Activated CD4-positive, alpha-beta memory T cell treated with anti-CD3 and anti-CD28 coated beads for 36 hours (primary cell): ENCODE results near the gene PRDM5. TPM values are rescaled to one million over a fixed set of nuclear protein-coding genes. Genes with fewer than 3 reads are reported as not detected.

Experiments
- CTCF ChIA-PET: fragments of 350-600 bp; sonication (Branson Sonifier 250); formaldehyde crosslinking; loops from one replicate; lab custom pipeline; 2021; ENCODE audit warnings: antibody characterized with exemption, inconsistent platforms; lab: Charles Lee
- POLR2A ChIA-PET: fragments of 350-600 bp; sonication (Branson Sonifier 250); formaldehyde crosslinking; loops from one replicate; lab custom pipeline; 2021; ENCODE audit warnings: antibody characterized with exemption; lab: Charles Lee
- DNase-seq: peaks from one replicate; pipeline ENCODE4 v3.0.0-alpha.2; 2020
- H3K27ac Mint-ChIP-seq: one replicate; pipeline ENCODE4 v1.8.0; 2021; ENCODE audit warnings: mixed read lengths
- H3K27me3 Mint-ChIP-seq: one replicate; pipeline ENCODE4 v1.8.0; 2021; ENCODE audit warnings: mixed read lengths
- H3K36me3 Mint-ChIP-seq: one replicate; pipeline ENCODE4 v1.8.0; 2021; ENCODE audit warnings: mixed read lengths
- H3K4me1 Mint-ChIP-seq: one replicate; pipeline ENCODE4 v1.8.0; 2021; ENCODE audit warnings: low read depth, mixed read lengths
- H3K4me3 Mint-ChIP-seq: one replicate; pipeline ENCODE4 v1.8.0; 2021; ENCODE audit warnings: mild to moderate bottlenecking, mixed read lengths
- H3K9me3 Mint-ChIP-seq: one replicate; pipeline ENCODE4 v1.8.0; 2021; ENCODE audit warnings: mixed read lengths
- intact Hi-C: fragments of 100-400 bp; cut with micrococcal nuclease; formaldehyde crosslinking; loops from one replicate; pipeline ENCODE4 v1.15.1; 2023
- total RNA-seq, 2 experiments: library from RNA; stranded (reverse); gene quantifications; one replicate each; pipeline ENCODE4 v1.2.3, GENCODE V29; 2021

PRDM5 gene
- under 1 TPM; 0.17 TPM for total RNA-seq

DNA sequence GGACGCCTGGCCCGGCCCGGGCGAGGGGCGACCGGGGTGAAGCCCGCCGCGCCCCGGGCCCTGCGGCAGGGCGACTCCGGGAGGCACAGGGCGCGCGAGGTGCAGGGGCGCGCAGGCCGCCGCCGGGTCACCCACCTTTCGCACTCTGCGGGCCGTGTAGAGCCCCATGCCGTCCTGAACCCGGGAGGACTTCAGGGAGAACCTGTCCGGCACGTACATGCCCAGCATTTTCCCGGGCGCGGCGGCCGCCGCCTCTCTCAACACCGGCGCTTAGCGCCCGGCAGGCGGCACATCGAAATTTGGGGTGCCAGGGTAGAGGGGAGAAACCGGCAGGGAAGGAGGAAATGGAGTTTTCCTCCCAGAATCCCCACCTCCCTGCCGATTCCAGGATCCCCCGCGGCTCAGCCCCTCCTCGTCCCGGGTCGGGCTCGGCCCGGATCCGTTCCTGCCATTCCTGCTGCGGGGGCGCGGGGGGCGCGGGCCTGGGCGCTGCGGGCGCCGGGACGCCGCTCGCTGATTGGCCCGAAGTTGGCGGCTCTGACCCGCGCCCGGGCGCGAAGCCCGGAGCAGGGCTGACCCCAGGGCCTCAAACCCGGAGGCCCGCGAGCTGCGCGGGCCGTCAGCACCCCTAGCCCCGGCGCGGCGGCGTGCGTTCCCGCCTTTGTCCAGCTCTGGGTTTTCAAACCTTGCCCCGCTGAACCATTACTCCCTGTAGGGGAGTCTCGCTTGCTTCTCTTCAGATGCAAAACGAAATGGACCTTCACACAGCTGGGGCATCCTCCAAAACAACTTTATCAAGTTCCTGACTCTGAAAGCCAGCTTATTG lies at the start of gene PRDM5:
Gene PRDM5, minus strand, starts transcription at position 346 of the 826 bp plus-strand sequence. Its CDS starts 118 bp downstream, at position 228.
- peak; percentile 31 for DNase-seq
- Mint-ChIP-seq H3K4me1 (peaks cover 8% of the 10 kb centered on the region), H3K27ac (no peak within 1 kb of the TSS), H3K4me3 (peak within 1 kb of the TSS; percentile 77), H3K36me3 (no peaks in the 10 kb centered on the region), H3K27me3 (peaks cover 36% of the 10 kb centered on the region), H3K9me3 (no peaks in the 10 kb centered on the region)
- intact Hi-C loops, result loop anchor here (1.0 to 10.0 kb wide), 2 partner anchors 122 to 147 kb away; no protein-coding TSS in a partner anchor
- ChIA-PET POLR2A (no interaction called here), CTCF (interaction anchor here (0.8 to 1.0 kb wide), 2 partner anchors 270 to 389 kb away, joined by 4 read pairs; no protein-coding TSS in a partner anchor)

DNA sequence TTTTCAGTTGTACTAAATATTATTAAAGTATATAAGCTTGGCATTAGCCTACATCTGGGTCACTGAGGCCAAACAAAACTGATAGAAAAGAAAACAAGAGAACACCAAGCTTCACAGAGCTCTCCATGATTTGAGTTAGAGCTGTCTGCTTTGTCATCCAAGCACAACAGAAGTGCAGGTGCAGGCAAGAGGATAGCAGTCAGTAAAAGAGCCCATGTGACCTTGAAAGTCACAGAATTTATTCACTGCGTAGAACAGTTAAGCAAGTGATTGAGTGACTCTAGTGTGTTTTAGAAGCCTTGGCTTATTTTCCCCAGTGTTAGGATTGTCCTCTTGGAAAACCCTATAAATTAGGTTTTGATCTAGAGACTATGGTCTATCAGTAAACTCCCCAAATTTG lies 49.4 kb upstream of the PRDM5 start:
- ChIA-PET CTCF (interaction anchor here (0.6 kb wide), 2 partner anchors 9 to 685 kb away, joined by 3 read pairs; no protein-coding TSS in a partner anchor), POLR2A (no interaction called here)
- DNase-seq, result no peak
- H3K36me3 Mint-ChIP-seq, result no peaks in the 10 kb centered on the region
- H3K27me3 Mint-ChIP-seq, result peaks cover 4% of the 10 kb centered on the region
- no peaks in the 10 kb centered on the region for H3K9me3 Mint-ChIP-seq
- H3K27ac Mint-ChIP-seq, result no peak overlapping the region
- no peaks in the 10 kb centered on the region for H3K4me1 Mint-ChIP-seq
- intact Hi-C loops, result loop anchor here (10.0 kb wide), 1 partner anchor 817 kb away; no protein-coding TSS in a partner anchor
- no peak overlapping the region for H3K4me3 Mint-ChIP-seq

DNA sequence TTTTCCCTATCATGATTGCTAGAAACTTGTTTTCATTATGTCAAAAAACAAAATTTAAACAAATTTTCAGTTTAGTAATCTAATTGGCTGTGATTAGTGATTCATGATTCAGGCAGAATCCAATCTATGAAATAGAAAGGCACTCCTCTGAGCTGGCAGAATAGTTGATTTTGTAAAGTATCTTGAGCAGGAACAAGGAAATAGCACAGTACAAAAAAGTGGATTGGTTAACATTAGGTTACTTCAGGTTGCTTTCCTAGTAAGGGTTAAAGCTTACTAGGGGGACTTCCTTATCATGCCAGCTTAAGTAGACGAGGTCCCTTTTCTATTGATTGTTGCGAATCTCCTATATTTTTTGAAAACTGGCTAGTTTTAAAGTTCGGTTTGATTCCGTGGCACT lies 43.4 kb upstream of the PRDM5 start:
- H3K27ac Mint-ChIP-seq, result no peak overlapping the region
- no peaks in the 10 kb centered on the region for H3K4me1 Mint-ChIP-seq
- no peak overlapping the region for H3K4me3 Mint-ChIP-seq
- intact Hi-C loops, result no loop called here
- DNase-seq, result no peak
- no peaks in the 10 kb centered on the region for H3K36me3 Mint-ChIP-seq
- ChIA-PET CTCF (no interaction called here), POLR2A (no interaction called here)
- H3K27me3 Mint-ChIP-seq, result peaks cover 10% of the 10 kb centered on the region
- no peaks in the 10 kb centered on the region for H3K9me3 Mint-ChIP-seq

DNA sequence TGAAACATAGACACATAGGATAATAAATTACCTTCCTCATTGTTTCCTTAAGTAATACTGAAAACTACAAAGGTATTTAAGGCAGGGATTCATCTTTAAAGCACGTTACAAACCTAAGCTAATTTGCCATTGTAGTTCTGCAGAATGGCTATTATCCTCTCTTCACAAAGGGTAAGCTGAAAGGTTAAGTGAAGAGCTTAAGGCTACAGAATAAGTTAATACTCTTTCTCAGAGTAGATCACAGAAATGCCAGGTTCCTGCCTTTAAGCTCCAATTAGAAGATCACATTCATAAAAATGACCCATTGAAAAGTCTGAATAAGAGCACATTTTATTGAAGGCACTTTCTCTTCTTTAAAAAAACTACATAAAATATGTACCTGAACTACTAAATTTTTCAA lies 42.1 kb upstream of the PRDM5 start:
- ChIA-PET POLR2A (no interaction called here), CTCF (no interaction called here)
- peaks cover 10% of the 10 kb centered on the region for H3K27me3 Mint-ChIP-seq
- no peak overlapping the region for H3K4me3 Mint-ChIP-seq
- no peaks in the 10 kb centered on the region for H3K4me1 Mint-ChIP-seq
- no peaks in the 10 kb centered on the region for H3K9me3 Mint-ChIP-seq
- no peak overlapping the region for H3K27ac Mint-ChIP-seq
- DNase-seq, result no peak
- H3K36me3 Mint-ChIP-seq, result no peaks in the 10 kb centered on the region
- intact Hi-C loops, result no loop called here

DNA sequence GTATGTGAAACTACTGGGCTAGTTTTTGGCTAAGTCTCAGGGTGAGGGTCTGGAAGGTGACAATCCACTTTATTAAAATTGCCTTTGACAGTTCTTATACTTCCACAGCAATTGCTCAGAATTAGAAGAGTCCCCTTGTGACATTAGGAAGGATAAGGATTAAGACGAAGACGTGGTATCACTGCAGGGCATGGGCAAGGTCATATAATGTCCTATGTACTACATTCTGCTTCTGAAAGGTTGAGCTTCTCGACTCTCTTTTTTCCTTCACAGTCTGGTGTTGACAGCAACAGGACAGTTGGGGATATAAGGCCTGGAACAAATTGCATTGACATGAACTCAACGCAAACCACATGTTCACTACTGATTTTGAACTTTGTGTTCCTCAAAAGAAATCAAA lies 40.9 kb upstream of the PRDM5 start:
- Mint-ChIP-seq H3K27me3 (peaks cover 10% of the 10 kb centered on the region), H3K36me3 (no peaks in the 10 kb centered on the region), H3K4me3 (no peak overlapping the region), H3K27ac (no peak overlapping the region), H3K9me3 (no peaks in the 10 kb centered on the region), H3K4me1 (no peaks in the 10 kb centered on the region)
- POLR2A ChIA-PET, result no interaction called here
- DNase-seq, result no peak
- intact Hi-C loops, result no loop called here
- CTCF ChIA-PET, result no interaction called here

DNA sequence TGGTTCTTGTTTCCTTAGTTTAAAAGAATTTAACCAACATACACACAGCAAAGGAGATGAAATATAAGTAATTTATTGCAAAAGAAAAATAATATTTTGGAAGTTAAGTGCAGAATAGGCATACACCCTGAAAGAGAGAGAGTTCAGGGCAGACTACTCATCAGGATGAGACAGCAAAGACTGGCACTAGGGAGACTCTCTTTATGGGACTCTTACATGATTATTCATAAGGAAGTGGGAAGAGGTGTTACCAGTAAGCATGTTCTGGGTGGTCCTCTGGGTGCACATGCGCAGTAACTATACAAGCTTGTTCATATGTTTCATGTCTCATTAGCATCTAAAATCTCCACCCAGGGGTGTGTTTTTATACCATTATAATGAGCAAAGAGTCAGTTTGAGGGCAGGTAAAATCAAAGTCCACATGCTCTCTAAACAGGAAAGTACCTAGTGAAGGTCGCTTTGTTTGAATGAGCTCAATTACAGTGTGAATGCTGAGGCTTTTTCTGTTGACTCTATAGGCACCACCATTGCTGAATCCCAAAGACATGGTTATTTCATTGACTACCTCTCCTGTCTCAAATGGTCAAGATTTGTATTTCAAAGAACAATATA lies 38.2 kb upstream of the PRDM5 start:
- Mint-ChIP-seq H3K27me3 (peaks cover 8% of the 10 kb centered on the region), H3K9me3 (no peaks in the 10 kb centered on the region)
- CTCF ChIA-PET, result interaction anchor here (0.7 kb wide), 1 partner anchor 102 kb away, joined by 5 read pairs; no protein-coding TSS in a partner anchor

DNA sequence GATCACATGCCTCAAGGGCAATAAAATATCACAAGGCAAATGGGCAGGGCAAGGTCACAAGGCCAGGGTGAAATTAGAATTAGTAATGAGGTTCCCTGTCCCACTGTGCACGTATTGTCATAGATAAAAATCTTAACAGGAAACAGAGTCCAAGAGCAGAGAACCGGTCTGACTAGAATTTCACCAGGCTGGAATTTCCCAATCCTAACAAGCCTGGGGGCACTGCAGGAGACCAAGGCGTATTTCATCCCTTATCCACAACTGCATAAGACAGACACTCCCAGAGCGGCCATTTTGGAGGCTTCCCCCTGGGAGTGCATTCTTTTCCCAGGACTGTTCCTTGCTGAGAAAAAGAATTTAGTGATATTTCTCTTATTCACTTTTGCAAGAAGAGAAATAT lies 25.9 kb upstream of the PRDM5 start:
- DNase-seq, result no peak
- intact Hi-C loops, result no loop called here
- peaks cover 4% of the 10 kb centered on the region for H3K27me3 Mint-ChIP-seq
- H3K9me3 Mint-ChIP-seq, result peaks cover 27% of the 10 kb centered on the region
- ChIA-PET POLR2A (no interaction called here), CTCF (no interaction called here)
- no peak overlapping the region for H3K27ac Mint-ChIP-seq
- peaks cover 3% of the 10 kb centered on the region for H3K36me3 Mint-ChIP-seq
- no peak overlapping the region for H3K4me3 Mint-ChIP-seq
- H3K4me1 Mint-ChIP-seq, result no peaks in the 10 kb centered on the region

More for the DNA sequence above, 38.2 kb upstream of the PRDM5 start:
- no peaks in the 10 kb centered on the region for H3K36me3 Mint-ChIP-seq
- H3K4me3 Mint-ChIP-seq, result no peak overlapping the region
- POLR2A ChIA-PET, result no interaction called here
- H3K4me1 Mint-ChIP-seq, result no peaks in the 10 kb centered on the region
- intact Hi-C loops, result no loop called here
- H3K27ac Mint-ChIP-seq, result no peak overlapping the region
- DNase-seq, result no peak

DNA sequence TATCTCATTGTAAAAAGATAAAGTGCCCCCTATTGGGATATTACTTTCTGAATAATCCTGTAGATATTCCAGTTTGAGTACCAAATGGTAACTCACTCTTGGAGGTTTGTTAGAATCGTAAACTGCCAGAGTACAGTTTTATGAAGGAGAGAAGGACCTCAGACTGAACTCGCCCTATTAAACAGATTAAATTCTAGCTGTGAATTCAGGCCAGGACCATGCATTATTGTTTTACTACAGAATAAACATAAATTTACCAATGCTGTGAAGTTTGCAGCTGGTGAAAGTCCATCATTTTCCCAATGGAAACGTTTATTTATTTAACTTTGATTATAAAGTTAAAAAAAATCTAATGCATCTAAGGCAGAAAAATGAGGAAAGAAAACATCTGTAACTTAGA lies 20.2 kb upstream of the PRDM5 start:
- H3K4me3 Mint-ChIP-seq, result no peak overlapping the region
- intact Hi-C loops, result no loop called here
- ChIA-PET POLR2A (no interaction called here), CTCF (interaction anchor here (1.0 kb wide), 1 partner anchor 10 kb away, joined by 4 read pairs; no protein-coding TSS in a partner anchor)
- no peak for DNase-seq
- H3K27ac Mint-ChIP-seq, result no peak overlapping the region
- peaks cover 13% of the 10 kb centered on the region for H3K9me3 Mint-ChIP-seq
- H3K36me3 Mint-ChIP-seq, result no peaks in the 10 kb centered on the region
- H3K27me3 Mint-ChIP-seq, result peaks cover 6% of the 10 kb centered on the region
- no peaks in the 10 kb centered on the region for H3K4me1 Mint-ChIP-seq

DNA sequence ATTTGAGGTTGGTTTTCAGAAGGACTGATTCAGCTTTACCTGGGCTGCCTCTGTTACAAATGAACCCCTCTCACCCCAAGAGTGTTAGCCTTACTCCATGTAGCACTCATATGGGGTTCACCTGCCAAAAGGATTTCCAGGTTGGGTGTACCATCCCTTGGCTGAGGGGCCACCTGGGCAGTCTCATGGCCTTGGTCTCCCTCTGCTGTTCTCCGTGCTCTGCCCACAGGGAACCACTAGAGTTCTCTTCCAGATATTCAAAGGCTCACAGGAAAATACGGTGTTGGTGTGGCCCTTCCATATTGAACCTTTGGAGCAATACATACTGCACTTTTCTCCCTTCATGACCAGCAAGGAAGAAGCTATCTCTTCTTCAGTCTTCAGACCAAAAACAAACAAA lies 18.0 kb upstream of the PRDM5 start:
- H3K4me3 Mint-ChIP-seq, result no peak overlapping the region
- no peaks in the 10 kb centered on the region for H3K4me1 Mint-ChIP-seq
- DNase-seq, result no peak
- intact Hi-C loops, result no loop called here
- peaks cover 5% of the 10 kb centered on the region for H3K27me3 Mint-ChIP-seq
- no peaks in the 10 kb centered on the region for H3K36me3 Mint-ChIP-seq
- H3K27ac Mint-ChIP-seq, result no peak overlapping the region
- POLR2A ChIA-PET, result no interaction called here
- CTCF ChIA-PET, result no interaction called here
- no peaks in the 10 kb centered on the region for H3K9me3 Mint-ChIP-seq

DNA sequence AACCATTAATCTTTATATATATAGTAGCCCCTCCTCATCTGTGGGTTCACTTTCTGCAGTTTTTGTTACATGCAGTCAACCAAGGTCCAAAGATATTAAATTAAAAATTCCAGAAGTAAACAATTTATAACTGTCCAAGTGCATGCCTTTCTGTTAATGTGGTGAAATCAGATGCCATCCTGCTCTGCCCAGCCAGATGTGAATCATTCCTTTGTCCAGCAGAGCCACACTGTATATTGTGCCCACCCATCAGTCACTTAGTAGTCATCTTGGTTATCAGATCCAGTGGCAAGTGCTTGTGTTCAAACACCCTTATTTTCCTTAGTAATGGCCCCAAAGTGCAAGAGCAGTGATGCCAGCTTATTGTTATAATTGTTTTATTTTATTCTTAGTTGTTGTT lies 17.2 kb upstream of the PRDM5 start:
- no peak overlapping the region for H3K4me3 Mint-ChIP-seq
- DNase-seq, result no peak
- ChIA-PET CTCF (no interaction called here), POLR2A (no interaction called here)
- no peaks in the 10 kb centered on the region for H3K4me1 Mint-ChIP-seq
- H3K27ac Mint-ChIP-seq, result no peak overlapping the region
- peaks cover 5% of the 10 kb centered on the region for H3K27me3 Mint-ChIP-seq
- intact Hi-C loops, result no loop called here
- H3K9me3 Mint-ChIP-seq, result no peaks in the 10 kb centered on the region
- no peaks in the 10 kb centered on the region for H3K36me3 Mint-ChIP-seq

DNA sequence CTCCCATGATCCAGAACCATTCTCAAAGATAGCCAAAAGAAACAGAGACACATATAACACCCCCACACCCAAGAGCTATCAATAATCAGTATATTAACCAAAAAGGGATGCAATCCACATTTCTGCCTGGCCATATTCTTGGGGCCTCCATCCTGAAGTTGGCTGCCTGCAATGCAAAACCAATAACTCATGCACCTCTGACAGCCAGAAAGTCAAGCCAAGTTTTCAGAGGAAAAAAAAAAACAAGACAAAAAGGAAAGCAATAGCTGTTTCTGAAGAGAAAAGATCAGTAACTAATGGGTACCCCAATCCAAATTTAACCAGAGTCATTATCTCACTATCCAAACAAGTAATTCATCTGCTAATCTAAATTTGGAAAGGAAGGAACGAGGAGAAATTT lies 7.3 kb upstream of the PRDM5 start:
- no peaks in the 10 kb centered on the region for H3K9me3 Mint-ChIP-seq
- CTCF ChIA-PET, result no interaction called here
- H3K27ac Mint-ChIP-seq, result no peak overlapping the region
- intact Hi-C loops, result loop anchor here (10.0 kb wide), 1 partner anchor 115 kb away; no protein-coding TSS in a partner anchor
- H3K27me3 Mint-ChIP-seq, result peaks cover 20% of the 10 kb centered on the region
- no peaks in the 10 kb centered on the region for H3K4me1 Mint-ChIP-seq
- POLR2A ChIA-PET, result no interaction called here
- H3K4me3 Mint-ChIP-seq, result no peak overlapping the region
- DNase-seq, result no peak
- H3K36me3 Mint-ChIP-seq, result no peaks in the 10 kb centered on the region

DNA sequence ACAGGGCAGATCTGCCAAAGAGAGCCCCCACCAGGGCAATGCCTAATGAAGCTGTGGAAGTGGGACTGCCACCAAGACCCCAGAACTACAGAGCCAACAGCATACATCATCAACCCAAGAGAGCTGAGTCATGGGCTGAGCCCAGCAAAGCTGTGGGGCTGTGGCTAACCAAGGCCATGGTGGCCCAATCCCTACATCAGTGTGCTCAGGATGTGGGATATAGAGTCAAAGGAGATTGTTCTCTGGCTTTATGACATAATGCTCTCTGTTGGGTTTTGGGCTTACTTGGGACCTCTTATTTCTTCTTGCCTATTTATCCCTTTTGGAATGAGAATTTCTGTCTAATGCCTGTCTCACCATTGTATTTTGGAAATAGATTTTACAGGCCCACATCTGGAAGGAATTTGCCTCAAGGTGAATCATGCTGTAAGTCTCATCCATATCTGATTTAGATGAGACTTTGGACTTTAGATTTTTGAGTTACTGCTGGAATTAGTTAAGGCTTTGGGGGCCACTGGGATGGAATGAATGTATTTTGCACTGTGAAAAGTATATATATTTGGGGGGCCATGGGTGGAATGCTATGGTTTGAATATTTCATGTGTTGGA lies 5.4 kb upstream of the PRDM5 start:
- H3K9me3 Mint-ChIP-seq, result no peaks in the 10 kb centered on the region
- ChIA-PET CTCF (no interaction called here), POLR2A (no interaction called here)
- no peaks in the 10 kb centered on the region for H3K36me3 Mint-ChIP-seq
- no peak for DNase-seq
- no peaks in the 10 kb centered on the region for H3K4me1 Mint-ChIP-seq
- H3K4me3 Mint-ChIP-seq, result no peak overlapping the region
- H3K27ac Mint-ChIP-seq, result no peak overlapping the region
- peaks cover 25% of the 10 kb centered on the region for H3K27me3 Mint-ChIP-seq
- intact Hi-C loops, result loop anchor here (10.0 kb wide), 1 partner anchor 117 kb away; no protein-coding TSS in a partner anchor
